ENCODE results near the gene TBXA2R. TPM values are rescaled to one million over a fixed set of nuclear protein-coding genes. Genes with fewer than 3 reads are reported as not detected.
A peak's percentile ranks its signal among the peaks of the same experiment; 100 is the strongest.

Gene TBXA2R
- total and polyA plus RNA-seq, 12 donors = 1.6 to 4.0 (median 3.0) TPM

DNA sequence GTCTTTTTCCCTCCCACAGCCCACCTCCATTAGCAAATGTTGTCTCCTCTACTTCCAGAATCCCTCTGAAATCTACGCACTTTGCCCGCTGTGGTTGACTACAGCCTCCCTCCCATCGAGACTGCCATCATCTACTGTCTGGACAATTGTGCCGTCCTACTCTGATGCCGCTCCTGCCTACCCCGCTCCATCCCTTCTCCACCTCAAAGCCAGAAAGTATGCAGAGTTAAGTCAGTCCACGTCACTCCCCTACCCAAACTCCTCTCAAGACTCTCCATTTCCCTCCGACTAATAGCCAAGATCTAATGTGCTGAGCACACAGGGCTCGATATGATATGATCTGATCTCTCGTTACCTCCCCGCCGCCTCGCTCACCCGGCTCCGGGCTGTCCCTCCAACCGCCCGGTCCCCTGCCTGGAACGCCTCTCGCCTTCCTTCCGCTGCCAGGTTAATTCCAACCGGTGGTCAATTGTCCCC is 19.4 kb upstream of the TBXA2R start:
- intact Hi-C loops (cut with DNase I) = loop anchor here in 4 of 10 donors (2.0 to 10.0 kb wide), 4 partner anchors 51 to 301 kb away; partner anchors contain the start of genes HMG20B (in 1 of the 4) and PIP5K1C (in 1 of the 4)
- Histone ChIP-seq H3K27me3 (no peaks in the 10 kb centered on the region), H3K36me3 (peaks cover 0 to 42% (median 5%) of the 10 kb centered on the region in 9 donors), H3K9me3 (no peaks in the 10 kb centered on the region), H3K4me1 (peaks cover 11 to 27% (median 19%) of the 10 kb centered on the region in 9 donors), H3K27ac (peak overlapping the region; percentile 85 to 98 (median 95)), H3K4me3 (peak overlapping the region; percentile 64 to 100 (median 90))
- DNase-seq (no peak), ATAC-seq (peak in 2 of 8 donors; percentile 0 to 4)
- TF ChIP-seq, protein P1, sequence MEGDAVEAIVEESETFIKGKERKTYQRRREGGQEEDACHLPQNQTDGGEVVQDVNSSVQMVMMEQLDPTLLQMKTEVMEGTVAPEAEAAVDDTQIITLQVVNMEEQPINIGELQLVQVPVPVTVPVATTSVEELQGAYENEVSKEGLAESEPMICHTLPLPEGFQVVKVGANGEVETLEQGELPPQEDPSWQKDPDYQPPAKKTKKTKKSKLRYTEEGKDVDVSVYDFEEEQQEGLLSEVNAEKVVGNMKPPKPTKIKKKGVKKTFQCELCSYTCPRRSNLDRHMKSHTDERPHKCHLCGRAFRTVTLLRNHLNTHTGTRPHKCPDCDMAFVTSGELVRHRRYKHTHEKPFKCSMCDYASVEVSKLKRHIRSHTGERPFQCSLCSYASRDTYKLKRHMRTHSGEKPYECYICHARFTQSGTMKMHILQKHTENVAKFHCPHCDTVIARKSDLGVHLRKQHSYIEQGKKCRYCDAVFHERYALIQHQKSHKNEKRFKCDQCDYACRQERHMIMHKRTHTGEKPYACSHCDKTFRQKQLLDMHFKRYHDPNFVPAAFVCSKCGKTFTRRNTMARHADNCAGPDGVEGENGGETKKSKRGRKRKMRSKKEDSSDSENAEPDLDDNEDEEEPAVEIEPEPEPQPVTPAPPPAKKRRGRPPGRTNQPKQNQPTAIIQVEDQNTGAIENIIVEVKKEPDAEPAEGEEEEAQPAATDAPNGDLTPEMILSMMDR (IDR thresholded peaks at IDR 0.05) = no peak
- WGBS, 2 donors = 1 to 2% methylated on average over 21 of the region's 21 CpGs

DNA sequence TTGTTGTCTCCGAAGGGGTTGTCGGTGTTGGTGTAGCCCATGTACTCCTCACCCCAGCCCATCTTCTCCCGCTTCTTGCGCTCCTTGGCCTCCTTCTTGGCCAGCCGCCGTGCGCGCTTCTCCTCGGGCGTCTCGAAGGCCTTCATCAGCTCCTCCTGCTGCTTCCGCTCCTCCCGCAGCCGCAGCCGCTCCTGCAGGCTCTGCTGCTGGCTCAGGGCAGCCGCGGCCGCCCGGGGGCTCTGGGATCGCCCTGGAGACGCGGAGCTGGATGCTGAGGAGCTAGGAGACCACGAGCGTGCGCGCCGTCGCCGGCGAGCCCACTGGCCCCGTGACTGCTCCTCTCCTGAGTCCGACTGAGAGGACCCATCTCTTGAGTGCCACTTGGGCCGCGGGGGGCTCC is 17.0 kb upstream of the TBXA2R start:
- ATAC-seq (no peak), DNase-seq (no peak)
- Histone ChIP-seq H3K4me3 (no peak overlapping the region), H3K27ac (no peak overlapping the region), H3K9me3 (no peaks in the 10 kb centered on the region), H3K4me1 (peaks cover 11 to 29% (median 20%) of the 10 kb centered on the region in 9 donors), H3K27me3 (no peaks in the 10 kb centered on the region), H3K36me3 (peaks cover 0 to 55% (median 5%) of the 10 kb centered on the region in 9 donors)
- WGBS, 2 donors = 89 to 92% methylated on average over 34 of the region's 34 CpGs
- TF ChIP-seq, protein P1 (IDR thresholded peaks at IDR 0.05) = no peak
- intact Hi-C loops (cut with DNase I) = loop anchor here in 2 of 10 donors (10.0 kb wide), 2 partner anchors 49 to 299 kb away; partner anchors contain the start of gene HMG20B (in 1 of the 2)

DNA sequence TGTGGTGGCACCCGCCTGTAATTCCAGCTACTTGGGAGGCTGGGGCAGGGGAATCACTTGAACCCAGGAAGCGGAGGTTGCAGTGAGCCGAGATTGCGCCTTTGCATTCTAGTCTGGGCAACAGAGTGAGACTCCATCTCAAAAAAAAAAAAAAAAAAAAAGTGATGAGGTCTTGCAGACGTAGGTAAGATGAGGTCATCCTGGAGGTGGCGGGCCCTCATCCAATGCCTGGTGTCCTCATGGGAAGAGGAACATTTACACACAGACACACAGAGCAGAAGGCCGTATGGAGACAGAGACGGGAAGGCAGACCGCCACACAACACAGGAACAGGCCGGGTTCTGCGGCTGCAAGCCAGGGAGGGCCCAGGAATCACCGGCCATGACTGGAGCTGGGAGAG is 15.5 kb upstream of the TBXA2R start:
- no peak overlapping the region for H3K4me3 ChIP-seq
- no peaks in the 10 kb centered on the region for H3K27me3 ChIP-seq
- H3K9me3 ChIP-seq = no peaks in the 10 kb centered on the region
- intact Hi-C loops (cut with DNase I) = loop anchor here in 2 of 10 donors (10.0 kb wide), 2 partner anchors 47 to 297 kb away; partner anchors contain the start of gene HMG20B (in 1 of the 2)
- ATAC-seq = no peak
- H3K4me1 ChIP-seq = peaks cover 14 to 39% (median 27%) of the 10 kb centered on the region in 9 donors
- DNase-seq = no peak
- H3K27ac ChIP-seq = no peak overlapping the region
- TF ChIP-seq, protein P1 (IDR thresholded peaks at IDR 0.05) = no peak
- WGBS, 2 donors = 86 to 90% methylated on average over 12 of the region's 12 CpGs
- H3K36me3 ChIP-seq = peaks cover 0 to 61% (median 5%) of the 10 kb centered on the region in 9 donors

DNA sequence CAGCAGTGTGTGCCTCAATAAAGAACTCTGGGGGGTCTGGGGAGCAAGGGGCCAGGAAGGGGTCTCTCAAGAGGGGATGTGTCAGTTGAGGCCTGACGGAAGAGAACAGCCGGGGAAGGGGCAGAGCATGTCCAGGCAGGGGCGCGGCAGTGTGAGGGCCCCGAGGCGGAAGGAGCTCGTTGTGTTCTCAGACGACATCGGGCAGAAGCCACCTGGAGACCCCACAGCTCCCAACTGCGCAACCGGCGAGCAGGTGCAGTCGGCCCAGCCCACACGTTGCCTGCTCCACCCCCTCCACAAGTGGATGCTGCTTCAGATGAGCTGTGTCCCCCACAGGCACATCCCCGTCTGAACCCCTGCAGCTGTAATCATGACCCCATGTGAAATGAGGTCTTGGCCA is 15.0 kb upstream of the TBXA2R start:
- no peak for DNase-seq
- Histone ChIP-seq H3K4me1 (peaks cover 15 to 41% (median 29%) of the 10 kb centered on the region in 9 donors), H3K36me3 (peaks cover 0 to 66% (median 5%) of the 10 kb centered on the region in 9 donors), H3K27ac (no peak overlapping the region), H3K9me3 (no peaks in the 10 kb centered on the region), H3K4me3 (no peak overlapping the region), H3K27me3 (no peaks in the 10 kb centered on the region)
- WGBS, 2 donors = 94 to 95% methylated on average over 15 of the region's 15 CpGs
- intact Hi-C loops (cut with DNase I) = loop anchor here in 2 of 10 donors (10.0 kb wide), 2 partner anchors 47 to 297 kb away; partner anchors contain the start of gene HMG20B (in 1 of the 2)
- TF ChIP-seq, protein P1 (IDR thresholded peaks at IDR 0.05) = no peak
- ATAC-seq = no peak

Measured in heart right ventricle (tissue), 16 donors.